Fibroblast of mammary gland (primary cell): Measurements from ENCODE around the gene CPEB3.
"Not testable (repeated sequence)": the region's sequence is repeated elsewhere in the genome, so short reads cannot be mapped to it uniquely, and the experiment has no call there.

ENCODE experiments used
- DNase-seq: peaks from one replicate; pipeline ENCODE4 v3.0.0-alpha.2; 2010; ENCODE audit warnings: low read depth
- H3K4me3 ChIP-seq: 2 replicates; pipeline ENCODE4 v1.5.1; 2011; ENCODE audit warnings: low read depth, mild to moderate bottlenecking, low read length, moderate library complexity; ENCODE audit not compliant: control insufficient read depth
- TF ChIP-seq, protein P1 (sequence below): conservative IDR thresholded peaks from 2 replicates; pipeline ENCODE4 v1.5.1; 2011; ENCODE audit warnings: low read depth, low read length, inconsistent platforms; ENCODE audit not compliant: control insufficient read depth, insufficient read depth

The CPEB3 gene

DNA sequence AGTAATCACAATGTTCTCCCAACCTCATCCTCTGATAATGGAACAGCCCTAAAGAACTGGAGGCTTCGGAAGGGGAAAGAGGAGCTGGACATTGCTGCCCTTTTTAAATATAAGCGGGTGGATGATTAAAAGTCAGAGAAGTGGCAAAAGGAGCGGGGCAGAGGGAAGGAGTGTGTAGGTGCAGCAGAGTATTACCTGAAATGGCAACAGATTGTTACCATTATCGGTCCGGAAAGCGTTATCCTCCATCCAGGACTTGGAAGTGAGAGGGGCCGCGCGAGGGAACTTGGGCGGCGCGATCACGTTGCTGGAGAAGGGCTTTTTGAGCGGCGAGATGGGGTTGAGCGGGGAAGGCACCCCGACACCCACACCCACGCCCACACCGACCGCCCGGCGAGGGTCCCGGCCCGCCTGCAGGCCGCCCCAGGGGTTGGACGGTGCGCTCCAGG is 51.7 kb downstream of the CPEB3 start:
- TF ChIP-seq, protein P1, sequence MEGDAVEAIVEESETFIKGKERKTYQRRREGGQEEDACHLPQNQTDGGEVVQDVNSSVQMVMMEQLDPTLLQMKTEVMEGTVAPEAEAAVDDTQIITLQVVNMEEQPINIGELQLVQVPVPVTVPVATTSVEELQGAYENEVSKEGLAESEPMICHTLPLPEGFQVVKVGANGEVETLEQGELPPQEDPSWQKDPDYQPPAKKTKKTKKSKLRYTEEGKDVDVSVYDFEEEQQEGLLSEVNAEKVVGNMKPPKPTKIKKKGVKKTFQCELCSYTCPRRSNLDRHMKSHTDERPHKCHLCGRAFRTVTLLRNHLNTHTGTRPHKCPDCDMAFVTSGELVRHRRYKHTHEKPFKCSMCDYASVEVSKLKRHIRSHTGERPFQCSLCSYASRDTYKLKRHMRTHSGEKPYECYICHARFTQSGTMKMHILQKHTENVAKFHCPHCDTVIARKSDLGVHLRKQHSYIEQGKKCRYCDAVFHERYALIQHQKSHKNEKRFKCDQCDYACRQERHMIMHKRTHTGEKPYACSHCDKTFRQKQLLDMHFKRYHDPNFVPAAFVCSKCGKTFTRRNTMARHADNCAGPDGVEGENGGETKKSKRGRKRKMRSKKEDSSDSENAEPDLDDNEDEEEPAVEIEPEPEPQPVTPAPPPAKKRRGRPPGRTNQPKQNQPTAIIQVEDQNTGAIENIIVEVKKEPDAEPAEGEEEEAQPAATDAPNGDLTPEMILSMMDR, result no peak
- DNase-seq, result no peak
- H3K4me3 ChIP-seq, result peak overlapping the region; percentile 46

DNA sequence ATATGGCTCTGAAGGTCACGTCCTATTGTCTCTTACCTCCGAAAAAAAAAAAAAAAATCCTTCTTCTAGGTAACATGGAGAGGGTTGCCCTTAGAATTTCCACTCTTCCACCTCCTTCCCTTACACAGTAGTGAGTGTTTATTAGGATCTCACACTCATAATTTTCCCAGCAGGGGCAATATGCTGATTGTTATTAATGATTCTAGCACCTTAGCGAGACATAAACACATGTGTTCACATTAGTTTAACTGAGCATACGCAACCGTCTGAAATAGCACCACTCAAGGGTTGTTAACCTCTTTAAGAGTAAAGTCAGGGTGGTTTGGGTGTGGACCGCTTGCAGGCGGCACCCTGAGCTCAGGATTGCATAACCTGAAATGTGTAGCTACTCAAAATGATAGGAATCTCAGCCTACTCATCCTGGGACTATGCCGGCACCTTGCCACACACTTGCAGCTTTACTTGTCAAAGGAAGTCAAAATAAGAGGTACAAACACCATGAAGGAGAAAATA is 52.2 kb downstream of the CPEB3 start:
- DNase-seq, result peak; percentile 70
- TF ChIP-seq, protein P1, result no peak
- peak overlapping the region; percentile 46 for H3K4me3 ChIP-seq

DNA sequence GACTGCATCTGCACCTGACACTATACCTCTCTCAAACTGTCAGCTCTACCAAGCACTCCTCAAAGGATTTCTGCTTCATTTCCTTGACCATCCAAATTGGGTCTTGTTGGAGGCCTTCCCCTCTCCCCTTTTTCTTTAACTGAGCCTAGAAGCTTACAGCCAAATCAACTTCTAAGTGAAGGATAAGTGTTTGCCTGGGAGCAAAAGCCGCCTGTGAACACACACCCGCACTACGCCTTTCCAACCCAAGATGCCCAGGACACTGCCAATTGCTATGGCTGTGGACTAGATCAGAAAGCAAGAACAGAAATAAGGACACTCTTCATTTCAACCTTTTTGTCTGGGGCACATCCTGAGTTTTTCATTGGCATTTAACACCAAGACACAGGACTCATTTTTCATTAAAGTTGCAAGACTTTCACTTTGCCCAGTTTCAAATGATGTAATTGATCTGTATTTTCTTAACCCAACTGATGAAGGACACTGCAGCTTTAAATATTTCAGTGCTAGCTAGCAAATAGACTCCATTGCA is 52.8 kb downstream of the CPEB3 start:
- DNase-seq, result no peak
- TF ChIP-seq, protein P1, result no peak
- no peak overlapping the region for H3K4me3 ChIP-seq

DNA sequence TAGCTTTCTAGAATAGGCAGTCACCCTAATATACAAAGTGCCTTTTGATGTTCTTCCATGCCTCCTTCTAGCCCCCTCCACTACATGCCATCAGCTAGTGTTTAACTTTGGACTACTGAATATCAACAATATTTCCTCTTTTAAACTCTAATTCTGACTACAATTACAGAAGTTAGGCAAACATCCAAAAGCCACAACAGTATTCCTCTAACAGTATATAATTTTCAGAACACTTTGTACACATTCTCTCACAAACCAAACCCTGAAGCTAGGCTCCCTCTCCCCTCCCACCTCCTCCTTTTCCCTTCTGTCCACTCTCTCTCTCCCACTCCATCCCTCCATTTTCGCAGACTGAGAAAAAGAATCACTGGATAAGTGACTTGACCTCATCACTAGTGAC is 59.7 kb downstream of the CPEB3 start:
- H3K4me3 ChIP-seq, result no peak overlapping the region
- TF ChIP-seq, protein P1, result no peak
- no peak for DNase-seq

DNA sequence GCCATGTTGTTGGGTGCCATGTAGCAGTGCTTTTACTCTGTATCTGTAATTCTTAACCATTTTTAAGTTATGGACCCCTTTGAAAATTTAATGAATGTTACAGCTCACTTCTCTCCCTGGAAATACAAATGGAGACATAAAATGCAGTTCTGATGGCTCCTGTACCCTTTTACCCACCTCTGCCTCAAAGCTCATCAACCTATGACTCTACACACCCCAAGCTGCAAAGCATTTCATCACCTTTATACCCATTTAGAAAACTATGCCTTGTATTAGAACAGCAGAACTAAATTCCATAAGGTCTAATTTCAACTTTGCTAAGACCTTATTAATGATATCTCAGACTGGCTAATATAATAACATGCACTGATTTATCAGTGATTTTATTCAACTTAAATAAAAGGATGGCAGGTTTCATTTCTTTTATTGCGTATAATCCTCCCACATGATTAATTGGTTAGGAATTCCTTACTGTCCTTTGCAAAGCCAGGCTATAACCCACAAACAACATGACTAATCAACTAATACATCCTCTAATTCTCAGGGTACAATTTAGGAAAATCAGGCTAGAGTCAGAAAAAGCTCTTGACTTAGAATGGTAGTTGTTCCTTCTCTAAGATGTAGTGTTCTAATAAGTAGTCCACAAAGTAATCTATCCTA is 68.1 kb downstream of the CPEB3 start:
- DNase-seq, result peak; percentile 85
- TF ChIP-seq, protein P1, result no peak
- no peak overlapping the region for H3K4me3 ChIP-seq

DNA sequence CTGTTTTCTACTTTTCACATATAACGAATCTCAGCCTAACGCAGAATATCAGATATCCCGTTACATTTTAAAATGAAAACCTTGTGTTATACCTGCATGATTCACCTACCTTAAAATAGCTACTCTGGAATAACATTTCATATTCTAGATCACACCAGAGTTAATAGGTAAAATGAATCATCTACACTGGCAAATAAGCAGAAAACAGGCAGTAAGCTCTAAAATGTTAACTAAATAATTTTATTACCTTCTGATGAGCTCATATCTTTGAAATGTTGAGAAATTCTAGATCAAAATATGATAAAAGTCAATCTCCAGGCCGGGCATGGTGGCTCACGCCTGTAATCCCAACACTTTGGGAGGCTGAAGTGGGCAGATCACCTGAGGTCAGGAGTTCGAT is 71.3 kb downstream of the CPEB3 start:
- DNase-seq, result no peak
- TF ChIP-seq, protein P1, result no peak

DNA sequence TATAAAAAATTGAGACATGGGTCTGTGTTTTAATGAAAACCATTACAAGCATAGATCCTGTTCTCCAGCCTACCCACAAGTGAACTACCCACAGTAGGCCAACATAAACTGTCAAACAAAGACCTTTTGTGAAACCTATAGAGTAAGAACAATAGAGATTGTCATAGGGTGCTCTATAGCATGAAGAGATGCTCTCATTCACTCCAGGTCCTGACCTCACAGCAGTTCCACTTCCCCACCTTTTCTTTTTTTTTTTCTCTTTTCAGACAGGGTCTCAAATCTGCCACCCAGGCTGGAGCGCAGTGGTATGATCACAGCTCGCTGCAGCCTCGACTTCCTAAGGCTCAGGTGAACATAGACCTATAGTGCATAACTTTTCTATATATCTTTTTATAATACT is 72.3 kb downstream of the CPEB3 start:
- no peak overlapping the region for H3K4me3 ChIP-seq
- no peak for DNase-seq
- TF ChIP-seq, protein P1, result no peak

More for the DNA sequence above, 71.3 kb downstream of the CPEB3 start:
- no peak overlapping the region for H3K4me3 ChIP-seq

DNA sequence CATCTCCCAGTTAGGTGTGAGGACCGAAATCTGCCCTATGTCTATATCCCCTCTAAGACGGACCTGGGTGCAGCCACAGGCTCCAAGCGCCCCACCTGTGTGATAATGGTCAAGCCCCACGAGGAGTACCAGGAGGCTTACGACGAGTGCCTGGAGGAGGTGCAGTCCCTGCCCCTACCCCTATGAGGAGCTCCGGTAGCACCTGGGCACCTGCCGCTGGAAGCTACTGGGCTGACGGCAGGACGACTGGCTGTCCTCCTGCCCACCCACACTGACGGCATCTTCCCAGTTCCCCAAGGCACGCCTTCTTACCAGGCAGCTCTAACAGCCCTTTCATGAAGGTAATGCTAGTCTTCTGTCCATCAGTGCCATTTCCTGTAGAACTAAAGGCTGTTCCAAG is 74.3 kb downstream of the CPEB3 start:
- not testable (repeated sequence) for DNase-seq, H3K4me3 ChIP-seq

DNA sequence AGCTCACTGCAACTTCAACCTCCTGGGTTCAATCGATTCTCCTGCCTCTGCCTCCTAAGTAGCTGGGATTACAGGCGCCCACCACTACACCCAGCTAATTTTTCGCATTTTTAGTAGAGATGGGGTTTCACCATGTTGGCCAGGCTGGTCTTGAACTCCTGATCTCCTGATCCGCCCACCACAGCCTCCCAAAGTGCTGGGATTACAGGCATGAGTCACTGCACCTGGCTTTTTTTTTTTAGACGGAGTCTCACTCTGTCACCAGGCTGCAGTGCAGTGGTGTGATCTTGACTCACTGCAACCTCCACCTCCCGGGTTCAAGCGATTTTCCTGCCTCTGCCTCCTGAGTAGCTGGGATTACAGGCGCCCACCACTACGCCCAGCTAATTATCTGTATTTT is 75.7 kb downstream of the CPEB3 start:
- H3K4me3 ChIP-seq, DNase-seq: not testable (repeated sequence)
